Activated effector memory CD4-positive, alpha-beta T cell treated with anti-CD3 and anti-CD28 coated beads, Interleukin-2, amount 50 U/mL, for 16 hours (primary cell): ENCODE measurements around the gene PHF12.
A peak's percentile ranks its signal among the peaks of the same experiment; 100 is the strongest.
"Not testable (repeated sequence)": the region's sequence is repeated elsewhere in the genome, so short reads cannot be mapped to it uniquely, and the experiment has no call there.

ENCODE experiments used
- DNase-seq: peaks from one replicate; pipeline ENCODE4 v3.0.0-alpha.2; 2020

PHF12 gene

GRCh38 chr17:28928061-28928460 is 23.3 kb downstream of the PHF12 start:
- peak; percentile 66 for DNase-seq

GRCh38 chr17:28926786-28927185 is 24.5 kb downstream of the PHF12 start:
- no peak for DNase-seq

GRCh38 chr17:28926366-28926765 is 25.0 kb downstream of the PHF12 start:
- DNase-seq: no peak

GRCh38 chr17:28925912-28926365 is 25.4 kb downstream of the PHF12 start:
- DNase-seq: peak; percentile 75

GRCh38 chr17:28920201-28920600 is 31.1 kb downstream of the PHF12 start:
- no peak for DNase-seq

- no peak for DNase-seq
Observed at GRCh38 chr17:28918295-28918694, 33.0 kb downstream of the PHF12 start.

- no peak for DNase-seq
Observed at GRCh38 chr17:28917465-28917864, 33.9 kb downstream of the PHF12 start.

GRCh38 chr17:28917029-28917428 is 34.3 kb downstream of the PHF12 start:
- DNase-seq: no peak

GRCh38 chr17:28916302-28916934 is 34.9 kb downstream of the PHF12 start:
- peak; percentile 78 for DNase-seq

GRCh38 chr17:28912938-28913333 is 38.4 kb downstream of the PHF12 start:
- no peak for DNase-seq

- DNase-seq: no peak
Observed at GRCh38 chr17:28912281-28912937, 38.9 kb downstream of the PHF12 start.

GRCh38 chr17:28911411-28912045 is 39.8 kb downstream of the PHF12 start:
- DNase-seq: no peak

- DNase-seq: peak; percentile 28
Observed at GRCh38 chr17:28910534-28910933, 40.8 kb downstream of the PHF12 start.

- peak; percentile 17 for DNase-seq
Observed at GRCh38 chr17:28908640-28909167, 42.6 kb downstream of the PHF12 start.

- no peak for DNase-seq
Observed at GRCh38 chr17:28907709-28908475, 43.4 kb downstream of the PHF12 start.

GRCh38 chr17:28906706-28907438 is 44.4 kb downstream of the PHF12 start:
- no peak for DNase-seq

GRCh38 chr17:28906276-28906675 is 45.0 kb downstream of the PHF12 start:
- DNase-seq: no peak

- no peak for DNase-seq
Observed at GRCh38 chr17:28904800-28905199, 46.5 kb downstream of the PHF12 start.

GRCh38 chr17:28903546-28903841 is 47.8 kb downstream of the PHF12 start:
- DNase-seq: not testable (repeated sequence)

- peak; percentile 98 for DNase-seq
Observed at GRCh38 chr17:28902819-28903545, 48.3 kb downstream of the PHF12 start, which contains the start of gene DHRS13. Gene DHRS13 (minus strand): TSS chr17:28903079. CDS start chr17:28902944, 135 bp downstream.
